H9 (cell line): ENCODE results near the gene OTUB1. TPM values are rescaled to one million over a fixed set of nuclear protein-coding genes. Genes with fewer than 3 reads are reported as not detected.

Experiments used
- DNase-seq: peaks from one replicate; pipeline ENCODE4 v3.0.0-alpha.2; 2017
- H2AFZ ChIP-seq: one replicate; pipeline ENCODE4 v1.6.1; 2013; ENCODE audit warnings: mild to moderate bottlenecking, low read length, control low read depth, moderate library complexity
- H2AK5ac ChIP-seq: 2 replicates; pipeline ENCODE4 v1.6.1; 2013; ENCODE audit warnings: low read length, control low read depth, mixed read lengths; ENCODE audit not compliant: insufficient read length
- H2BK120ac ChIP-seq: one replicate; pipeline ENCODE4 v1.6.1; 2013; ENCODE audit warnings: low read depth, mild to moderate bottlenecking, low read length, control low read depth, inconsistent platforms; ENCODE audit not compliant: poor library complexity, severe bottlenecking
- H2BK12ac ChIP-seq: 2 replicates; pipeline ENCODE4 v1.6.1; 2013; ENCODE audit warnings: low read length, control low read depth, mixed read lengths, low read depth; ENCODE audit not compliant: insufficient read length
- H2BK15ac ChIP-seq: 2 replicates; pipeline ENCODE4 v1.6.1; 2013; ENCODE audit warnings: low read depth, low read length, control low read depth
- H2BK20ac ChIP-seq: one replicate; pipeline ENCODE4 v1.6.1; 2013; ENCODE audit warnings: low read depth, mild to moderate bottlenecking, low read length, control low read depth, inconsistent platforms; ENCODE audit not compliant: poor library complexity, severe bottlenecking
- H2BK5ac ChIP-seq: 2 replicates; pipeline ENCODE4 v1.6.1; 2013; ENCODE audit warnings: low read length, control low read depth, mixed read lengths; ENCODE audit not compliant: insufficient read length
- H3K14ac ChIP-seq: 2 replicates; pipeline ENCODE4 v1.6.1; 2013; ENCODE audit warnings: low read length, control low read depth; ENCODE audit not compliant: insufficient read depth
- H3K18ac ChIP-seq: 2 replicates; pipeline ENCODE4 v1.6.1; 2013; ENCODE audit warnings: low read depth, mild to moderate bottlenecking, mixed read lengths, low read length, control low read depth; ENCODE audit not compliant: insufficient read length
- H3K23ac ChIP-seq: 2 replicates; pipeline ENCODE4 v1.6.1; 2013; ENCODE audit warnings: low read length, control low read depth, mixed read lengths, low read depth; ENCODE audit not compliant: insufficient read length
- H3K23me2 ChIP-seq: 2 replicates; pipeline ENCODE4 v1.6.1; 2013; ENCODE audit warnings: low read depth, mild to moderate bottlenecking, mixed read lengths, low read length, control low read depth; ENCODE audit not compliant: insufficient read length, poor library complexity, severe bottlenecking
- H3K27ac ChIP-seq: 2 replicates; pipeline ENCODE4 v1.5.1; 2013; ENCODE audit warnings: low read length, control low read depth, mixed read lengths, low read depth; ENCODE audit not compliant: insufficient read length
- H3K27me3 ChIP-seq: 2 replicates; pipeline ENCODE4 v1.6.1; 2013; ENCODE audit warnings: low read length, control low read depth, inconsistent platforms; ENCODE audit not compliant: insufficient read depth
- H3K4ac ChIP-seq: 2 replicates; pipeline ENCODE4 v1.6.1; 2013; ENCODE audit warnings: low read depth, mild to moderate bottlenecking, control low read depth, inconsistent platforms, low read length, moderate library complexity
- H3K4me1 ChIP-seq: 2 replicates; pipeline ENCODE4 v1.6.1; 2013; ENCODE audit warnings: low read length, control low read depth, inconsistent platforms; ENCODE audit not compliant: insufficient read depth
- H3K4me2 ChIP-seq: 2 replicates; pipeline ENCODE4 v1.6.1; 2013; ENCODE audit warnings: low read length, control low read depth, mixed read lengths; ENCODE audit not compliant: insufficient read length, insufficient read depth
- H3K56ac ChIP-seq: 2 replicates; pipeline ENCODE4 v1.6.1; 2013; ENCODE audit warnings: low read depth, mild to moderate bottlenecking, mixed read lengths, low read length, control low read depth; ENCODE audit not compliant: insufficient read length
- H3K79me1 ChIP-seq: 2 replicates; pipeline ENCODE4 v1.6.1; 2013; ENCODE audit warnings: low read depth, mild to moderate bottlenecking, moderate library complexity, low read length, control low read depth, inconsistent platforms; ENCODE audit not compliant: insufficient read depth, poor library complexity, severe bottlenecking
- H3K79me2 ChIP-seq: 2 replicates; pipeline ENCODE4 v1.6.1; 2013; ENCODE audit warnings: low read length, control low read depth, inconsistent platforms; ENCODE audit not compliant: insufficient read depth
- H3K9ac ChIP-seq: 2 replicates; pipeline ENCODE4 v1.6.1; 2013; ENCODE audit warnings: low read length, control low read depth, mixed read lengths; ENCODE audit not compliant: insufficient read length; ENCODE audit errors: extremely low read depth
- H3K9me3 ChIP-seq: one replicate; pipeline ENCODE4 v1.6.1; 2013; ENCODE audit warnings: low read depth, low read length, inconsistent platforms; ENCODE audit not compliant: control insufficient read depth
- H3T11ph ChIP-seq: one replicate; pipeline ENCODE4 v1.6.1; 2013; ENCODE audit warnings: mild to moderate bottlenecking, low read length, control low read depth, inconsistent platforms
- H4K20me1 ChIP-seq: one replicate; pipeline ENCODE4 v1.6.1; 2013; ENCODE audit not compliant: control insufficient read depth, insufficient read length, insufficient read depth
- H4K5ac ChIP-seq: 2 replicates; pipeline ENCODE4 v1.6.1; 2013; ENCODE audit warnings: low read depth, mild to moderate bottlenecking, mixed read lengths, low read length, control low read depth; ENCODE audit not compliant: insufficient read length
- H4K8ac ChIP-seq: replicated peaks from 2 replicates; pipeline ENCODE4 v1.6.1; 2013; ENCODE audit warnings: low read length, control low read depth, mixed read lengths, low read depth; ENCODE audit not compliant: insufficient read length
- H4K91ac ChIP-seq: 2 replicates; pipeline ENCODE4 v1.6.1; 2013; ENCODE audit warnings: low read depth, mild to moderate bottlenecking, moderate library complexity, mixed read lengths, low read length, control low read depth; ENCODE audit not compliant: insufficient read length
- H3K27ac Mint-ChIP-seq, 3 experiments: 2 replicates in 2 of 3; 3 replicates in 1 of 3; pipeline ENCODE4 v1.8.0; 2020 to 2021; ENCODE audit warnings: mixed read lengths in 3 of 3, mild to moderate bottlenecking in 1 of 3, moderate library complexity in 1 of 3
- H3K27me3 Mint-ChIP-seq: 2 replicates; pipeline ENCODE4 v1.8.0; 2021; ENCODE audit warnings: low read depth, mild to moderate bottlenecking, moderate library complexity, mixed read lengths
- H3K36me3 Mint-ChIP-seq, 3 experiments: 2 replicates in 2 of 3; 3 replicates in 1 of 3; pipeline ENCODE4 v1.8.0; 2020 to 2021; ENCODE audit warnings: low read depth in 3 of 3, mixed read lengths in 3 of 3; ENCODE audit not compliant: insufficient read depth in 1 of 3
- H3K4me1 Mint-ChIP-seq, 2 experiments: 2 replicates each; pipeline ENCODE4 v1.8.0; 2020; ENCODE audit warnings: mixed read lengths in 2 of 2
- H3K4me3 Mint-ChIP-seq, 2 experiments: 2 replicates in 1 of 2; 3 replicates in 1 of 2; pipeline ENCODE4 v1.8.0; 2020 to 2021; ENCODE audit warnings: mild to moderate bottlenecking in 2 of 2, mixed read lengths in 2 of 2, moderate library complexity in 1 of 2
- H3K9me3 Mint-ChIP-seq, 2 experiments: 2 replicates in 1 of 2; 3 replicates in 1 of 2; pipeline ENCODE4 v1.8.0; 2020; ENCODE audit warnings: mild to moderate bottlenecking in 2 of 2, mixed read lengths in 2 of 2, moderate library complexity in 1 of 2
- CTCF ChIP-seq: fragments of 200-600 bp; sonication (generic); conservative IDR thresholded peaks from 3 replicates; pipeline ENCODE4 v1.8.0; 2021; ENCODE audit warnings: antibody characterized with exemption, mild to moderate bottlenecking
- WGBS: extraction: QIAGEN DNeasy Blood & Tissue Kit; methylation state at CpG from one replicate; pipeline ENCODE4 v1.1.7; 2013; ENCODE audit warnings: missing lambda C conversion rate, low lambda C conversion rate, mixed read lengths; ENCODE audit not compliant: insufficient read length; ENCODE audit errors: extremely low coverage; 5-methylcytosine and 5-hydroxymethylcytosine counted together
- total RNA-seq: library from RNA; stranded (reverse); gene quantifications from 2 replicates; pipeline ENCODE4 v1.2.1, GENCODE V29; 2021

The OTUB1 gene
- total RNA-seq, 1 experiment from 2014 or later, result 114 TPM

DNA sequence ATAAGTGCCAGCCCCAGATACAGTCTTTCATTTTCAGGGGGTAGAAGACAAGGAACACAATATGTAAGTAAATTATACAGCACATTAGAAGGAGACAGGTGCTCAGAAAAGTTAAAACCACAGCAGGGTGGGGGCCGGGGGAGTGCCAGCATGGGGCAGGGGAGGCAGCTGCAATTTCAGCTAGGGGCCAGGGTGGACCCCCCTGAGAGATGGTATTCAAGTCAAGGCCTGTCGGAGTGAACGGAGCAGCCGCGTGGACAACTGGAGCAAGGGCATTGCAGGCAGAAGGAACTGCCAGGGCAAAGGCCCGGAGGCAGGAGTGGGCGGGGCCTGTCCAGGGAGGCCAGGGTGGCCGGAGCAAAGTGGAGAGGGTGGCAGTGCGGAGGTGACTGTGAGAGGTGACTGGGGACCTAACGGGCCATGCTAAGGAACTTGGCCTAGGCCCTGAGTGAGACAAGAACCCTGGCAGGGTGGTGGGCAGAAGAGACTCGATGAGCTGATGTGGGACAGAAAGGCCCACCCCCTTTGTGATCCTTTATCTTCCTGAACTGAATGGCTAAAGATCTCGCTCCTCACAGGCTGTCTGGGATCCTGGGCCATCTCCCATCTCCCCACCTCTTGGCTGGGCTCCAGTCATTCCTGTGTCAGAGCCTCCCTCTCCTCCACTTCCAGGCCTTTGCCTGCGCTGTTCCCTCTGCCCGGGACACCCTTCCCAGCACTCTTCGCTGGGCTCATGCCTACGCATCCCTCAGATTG lies 27.1 kb downstream of the OTUB1 start:
- peaks cover 2% of the 10 kb centered on the region in 2 experiments; a peak in 3 of 4 replicates for H3K4me1 Mint-ChIP-seq
- Histone ChIP-seq H2BK5ac (no peak overlapping the region), H2BK120ac (no peak overlapping the region), H4K5ac (no peak overlapping the region), H3K9me3 (no peaks in the 10 kb centered on the region), H3K4ac (no peak overlapping the region), H2BK12ac (no peak overlapping the region), H3K18ac (no peak overlapping the region), H4K8ac (no peak overlapping the region), H3K79me1 (no peaks in the 10 kb centered on the region), H3K27ac (no peak overlapping the region), H2AFZ (no peak overlapping the region), H2AK5ac (no peak overlapping the region), H4K91ac (no peak overlapping the region), H3K9ac (no peak overlapping the region), H4K20me1 (no peaks in the 10 kb centered on the region), H3K4me2 (no peak overlapping the region), H3K23ac (no peak overlapping the region), H3K14ac (no peak overlapping the region), H3K4me1 (no peaks in the 10 kb centered on the region), H3T11ph (no peak overlapping the region), H3K56ac (no peak overlapping the region), H3K27me3 (peaks cover 13% of the 10 kb centered on the region; the same call in 1 of the 2 replicates), H3K79me2 (no peaks in the 10 kb centered on the region), H2BK15ac (no peak overlapping the region), H3K23me2 (no peaks in the 10 kb centered on the region), H2BK20ac (no peak overlapping the region)
- H3K9me3 Mint-ChIP-seq, result peaks cover 9 to 14% of the 10 kb centered on the region in 2 experiments; a peak in 3 of 5 replicates
- no peak for TF ChIP-seq CTCF
- no CpG with 5 or more reads among the region's 16 CpGs for WGBS
- H3K4me3 Mint-ChIP-seq, result no peak overlapping the region; a peak in 1 of 5 replicates
- H3K27me3 Mint-ChIP-seq, result peaks cover 80% of the 10 kb centered on the region
- no peak overlapping the region; a peak in 1 of 7 replicates for H3K27ac Mint-ChIP-seq
- H3K36me3 Mint-ChIP-seq, result peaks cover 2 to 10% (median 4%) of the 10 kb centered on the region in 3 experiments; a peak in 5 of 7 replicates
- DNase-seq, result no peak
